ENCODE results near the gene C2CD4B.

C2CD4B gene

DNA sequence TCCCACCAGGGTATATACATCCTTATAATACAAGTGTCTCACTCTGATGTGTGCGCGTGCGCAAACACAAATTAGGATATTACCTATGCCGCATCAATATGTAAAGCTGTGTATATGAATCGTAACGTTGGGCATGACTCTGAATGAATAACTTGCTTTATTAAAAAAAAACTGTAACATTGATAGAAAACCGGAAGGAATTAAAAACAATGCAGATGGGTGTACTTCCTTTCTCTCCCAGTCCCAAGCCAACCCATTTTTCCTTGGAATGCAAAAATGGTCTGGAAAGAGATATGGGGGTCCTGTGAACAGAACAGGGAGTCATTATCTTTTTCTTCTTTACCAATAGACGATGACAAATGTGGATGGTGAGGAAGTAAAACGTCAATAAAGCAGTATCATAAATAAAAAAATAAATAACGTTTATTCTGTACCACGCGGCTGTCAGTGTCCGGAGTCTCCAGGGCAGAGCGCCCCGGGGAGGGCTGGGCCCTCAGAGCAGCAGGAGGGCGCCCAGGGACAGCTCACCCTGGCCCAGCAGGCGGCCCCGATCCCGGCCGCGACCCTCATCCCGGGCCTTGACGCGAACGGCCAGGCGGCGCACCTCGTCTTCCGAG is 1.6 kb downstream of the C2CD4B start:
- H3K4me3 ChIP-seq (ENCODE audit: control insufficient read depth, low read depth, low read length): no peak overlapping the region
- TF ChIP-seq CTCF (conservative IDR thresholded peaks at IDR 0.05; ENCODE audit: control insufficient read depth, insufficient read depth, low read depth, low read length): no peak
- DNase-seq (ENCODE audit: low read depth): no peak

GRCh38 chr15:62153228-62153627 is 11.9 kb downstream of the C2CD4B start:
- DNase-seq (ENCODE audit: low read depth): no peak
- no peak for TF ChIP-seq CTCF (conservative IDR thresholded peaks at IDR 0.05; ENCODE audit: control insufficient read depth, insufficient read depth, low read depth, low read length)
- no peak overlapping the region for H3K4me3 ChIP-seq (ENCODE audit: control insufficient read depth, low read depth, low read length)

- no peak overlapping the region for H3K4me3 ChIP-seq (ENCODE audit: control insufficient read depth, low read depth, low read length)
- no peak for TF ChIP-seq CTCF (conservative IDR thresholded peaks at IDR 0.05; ENCODE audit: control insufficient read depth, insufficient read depth, low read depth, low read length)
- no peak for DNase-seq (ENCODE audit: low read depth)
These were observed 14.6 kb downstream of the C2CD4B start for GRCh38 chr15:62150445-62150844.

- TF ChIP-seq CTCF (conservative IDR thresholded peaks at IDR 0.05; ENCODE audit: control insufficient read depth, insufficient read depth, low read depth, low read length): no peak
- H3K4me3 ChIP-seq (ENCODE audit: control insufficient read depth, low read depth, low read length): no peak overlapping the region
- no peak for DNase-seq (ENCODE audit: low read depth)
These were observed 15.4 kb downstream of the C2CD4B start for GRCh38 chr15:62149729-62150128.

DNA sequence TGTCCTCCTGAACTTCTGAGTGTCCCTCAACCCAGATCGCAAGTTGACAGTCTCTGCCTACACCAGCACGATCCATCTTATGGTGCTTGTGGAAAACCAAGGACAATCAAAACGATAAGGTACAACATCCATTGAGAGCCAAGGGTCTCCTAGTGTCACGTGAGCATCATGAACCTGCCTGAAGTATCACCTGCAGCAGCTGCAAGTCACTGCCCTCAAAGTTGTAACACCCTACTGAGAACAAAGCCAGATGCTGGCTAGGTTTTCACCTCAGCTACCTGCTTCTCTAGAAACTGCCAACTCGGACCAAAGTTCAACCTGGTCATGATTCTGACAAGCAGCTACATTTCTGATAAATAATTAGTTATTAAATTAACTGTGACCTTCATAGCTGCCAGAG is 17.5 kb downstream of the C2CD4B start:
- no peak overlapping the region for H3K4me3 ChIP-seq (ENCODE audit: control insufficient read depth, low read depth, low read length)
- no peak for TF ChIP-seq CTCF (conservative IDR thresholded peaks at IDR 0.05; ENCODE audit: control insufficient read depth, insufficient read depth, low read depth, low read length)
- no peak for DNase-seq (ENCODE audit: low read depth)

- DNase-seq (ENCODE audit: low read depth): no peak
- TF ChIP-seq CTCF (conservative IDR thresholded peaks at IDR 0.05; ENCODE audit: control insufficient read depth, insufficient read depth, low read depth, low read length): no peak
- no peak overlapping the region for H3K4me3 ChIP-seq (ENCODE audit: control insufficient read depth, low read depth, low read length)
These were observed 17.9 kb downstream of the C2CD4B start for GRCh38 chr15:62147149-62147548.
